Parathyroid adenoma (tissue), 2 donors: Measurements from ENCODE around the gene ZER1.
"Not testable (repeated sequence)": the region's sequence is repeated elsewhere in the genome, so short reads cannot be mapped to it uniquely, and the experiment has no call there.

Source experiments
- H2AFZ ChIP-seq: fragments of 300-600 bp; sonication (generic); one replicate; pipeline ENCODE4 v1.7.0; 2017; ENCODE audit warnings: antibody characterized with exemption, mild to moderate bottlenecking
- H3K27ac ChIP-seq: fragments of 300-600 bp; sonication (generic); one replicate; pipeline ENCODE4 v1.7.0; 2017
- H3K27me3 ChIP-seq: fragments of 300-600 bp; sonication (generic); one replicate; pipeline ENCODE4 v1.7.0; 2017; ENCODE audit warnings: low read length; ENCODE audit not compliant: control insufficient read depth, insufficient read depth
- H3K36me3 ChIP-seq: fragments of 300-600 bp; sonication (generic); one replicate; pipeline ENCODE4 v1.7.0; 2017; ENCODE audit warnings: low read length; ENCODE audit not compliant: control insufficient read depth, insufficient read depth
- H3K4me1 ChIP-seq: fragments of 300-600 bp; sonication (generic); one replicate; pipeline ENCODE4 v1.7.0; 2017; ENCODE audit warnings: control low read depth
- H3K4me2 ChIP-seq: fragments of 300-600 bp; sonication (generic); one replicate; pipeline ENCODE4 v1.7.0; 2017; ENCODE audit warnings: low read length
- H3K4me3 ChIP-seq: fragments of 300-600 bp; sonication (generic); one replicate; pipeline ENCODE4 v1.7.0; 2017; ENCODE audit warnings: low read depth, low read length
- H3K79me2 ChIP-seq: fragments of 300-600 bp; sonication (generic); one replicate; pipeline ENCODE4 v1.7.0; 2017; ENCODE audit warnings: control low read depth
- H3K9ac ChIP-seq: fragments of 300-600 bp; sonication (generic); one replicate; pipeline ENCODE4 v1.7.0; 2017; ENCODE audit warnings: mild to moderate bottlenecking
- H3K9me3 ChIP-seq: fragments of 300-600 bp; sonication (generic); one replicate; pipeline ENCODE4 v1.7.0; 2017; ENCODE audit warnings: low read length; ENCODE audit not compliant: control insufficient read depth
- TF ChIP-seq, protein P1 (sequence below): fragments of 300-600 bp; sonication (generic); IDR thresholded peaks from one replicate; pipeline ENCODE4 v1.7.0; 2017; ENCODE audit warnings: antibody characterized with exemption, mild to moderate bottlenecking
- donor health status: primary hyperparathyroidism.

ZER1 gene

GRCh38 chr9:128702949-128703615 lies 68.6 kb downstream of the ZER1 start:
- Histone ChIP-seq H3K4me3 (peak overlapping the region; percentile 68), H2AFZ (peak overlapping the region; percentile 89), H3K4me2 (peak overlapping the region; percentile 91), H3K27ac (peak overlapping the region; percentile 57), H3K9me3 (no peaks in the 10 kb centered on the region), H3K9ac (no peak overlapping the region), H3K4me1 (no peaks in the 10 kb centered on the region), H3K27me3 (no peaks in the 10 kb centered on the region), H3K79me2 (no peaks in the 10 kb centered on the region), H3K36me3 (no peaks in the 10 kb centered on the region)
- TF ChIP-seq, protein P1, sequence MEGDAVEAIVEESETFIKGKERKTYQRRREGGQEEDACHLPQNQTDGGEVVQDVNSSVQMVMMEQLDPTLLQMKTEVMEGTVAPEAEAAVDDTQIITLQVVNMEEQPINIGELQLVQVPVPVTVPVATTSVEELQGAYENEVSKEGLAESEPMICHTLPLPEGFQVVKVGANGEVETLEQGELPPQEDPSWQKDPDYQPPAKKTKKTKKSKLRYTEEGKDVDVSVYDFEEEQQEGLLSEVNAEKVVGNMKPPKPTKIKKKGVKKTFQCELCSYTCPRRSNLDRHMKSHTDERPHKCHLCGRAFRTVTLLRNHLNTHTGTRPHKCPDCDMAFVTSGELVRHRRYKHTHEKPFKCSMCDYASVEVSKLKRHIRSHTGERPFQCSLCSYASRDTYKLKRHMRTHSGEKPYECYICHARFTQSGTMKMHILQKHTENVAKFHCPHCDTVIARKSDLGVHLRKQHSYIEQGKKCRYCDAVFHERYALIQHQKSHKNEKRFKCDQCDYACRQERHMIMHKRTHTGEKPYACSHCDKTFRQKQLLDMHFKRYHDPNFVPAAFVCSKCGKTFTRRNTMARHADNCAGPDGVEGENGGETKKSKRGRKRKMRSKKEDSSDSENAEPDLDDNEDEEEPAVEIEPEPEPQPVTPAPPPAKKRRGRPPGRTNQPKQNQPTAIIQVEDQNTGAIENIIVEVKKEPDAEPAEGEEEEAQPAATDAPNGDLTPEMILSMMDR = no peak

DNA sequence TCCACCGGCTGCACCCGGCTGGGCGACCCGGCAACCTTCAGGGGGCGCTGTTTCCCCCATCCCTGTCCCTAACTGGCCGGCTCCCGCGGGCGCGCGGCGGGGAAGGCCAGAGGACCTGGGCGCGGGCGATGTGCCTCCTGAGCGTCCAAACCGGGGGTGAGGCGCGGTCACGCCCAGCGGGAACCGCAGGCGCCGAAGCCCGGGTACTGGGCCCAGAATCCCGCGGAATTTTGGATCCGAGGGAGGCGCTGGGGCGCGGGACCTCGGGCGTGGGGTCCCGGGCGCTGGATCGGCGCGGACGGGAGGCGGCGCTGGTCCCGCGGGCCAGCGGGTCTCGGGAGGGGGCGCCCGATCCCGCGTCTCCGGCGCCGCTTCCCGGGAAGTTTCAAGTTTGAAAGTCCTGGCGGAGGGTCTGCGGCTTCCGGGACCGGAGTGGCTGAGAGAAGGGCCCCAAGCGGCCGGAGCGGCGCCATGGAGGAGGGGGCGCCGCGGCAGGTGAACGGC lies 69.2 kb downstream of the ZER1 start, which contains the start of gene PKN3:
PKN3 (plus strand) TSS at position 59 of the 504 bp plus-strand sequence; CDS start at position 472, 413 bp downstream.
- Histone ChIP-seq H3K27me3 (no peaks in the 10 kb centered on the region), H3K9me3 (no peaks in the 10 kb centered on the region), H3K79me2 (no peaks in the 10 kb centered on the region), H3K36me3 (no peaks in the 10 kb centered on the region), H3K4me1 (no peaks in the 10 kb centered on the region), H3K27ac (peak within 1 kb of the TSS; percentile 57), H3K9ac (no peak within 1 kb of the TSS), H3K4me3 (peak within 1 kb of the TSS; percentile 68), H3K4me2 (peak within 1 kb of the TSS; percentile 91), H2AFZ (peak within 1 kb of the TSS; percentile 89)
- TF ChIP-seq, protein P1 = peak; percentile 69

DNA sequence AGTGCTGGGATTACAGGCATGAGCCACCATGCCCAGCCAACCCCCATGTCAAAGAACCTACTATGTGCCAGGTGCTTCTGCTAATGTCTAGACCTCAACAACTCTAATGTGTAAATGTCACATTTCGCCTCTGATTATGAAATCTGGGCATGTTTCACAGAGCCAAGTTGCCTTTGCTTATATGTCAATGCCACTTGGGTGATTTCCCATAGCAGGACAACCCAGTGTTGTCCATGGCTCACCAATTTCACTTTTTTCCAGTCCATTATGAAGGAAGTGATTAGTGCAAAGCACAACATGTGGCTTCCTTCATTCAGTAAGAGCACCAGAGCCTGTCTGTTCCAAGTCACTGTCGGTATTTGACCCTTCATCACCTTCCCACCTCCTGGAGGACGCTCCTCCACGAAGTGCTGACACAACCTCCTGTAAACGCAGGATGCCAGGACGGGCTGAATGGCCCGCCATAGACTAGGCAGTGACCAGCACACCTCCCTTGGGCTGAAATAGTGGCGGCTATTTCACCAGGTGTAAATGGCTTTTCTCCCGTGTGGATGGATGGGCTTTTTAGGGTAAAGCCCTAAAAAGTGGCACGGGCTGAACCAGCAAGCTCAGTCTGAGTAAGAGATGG lies 70.4 kb downstream of the ZER1 start:
- no peak overlapping the region for H2AFZ ChIP-seq
- TF ChIP-seq, protein P1 = no peak
- H3K36me3 ChIP-seq = no peaks in the 10 kb centered on the region
- H3K4me1 ChIP-seq = no peaks in the 10 kb centered on the region
- H3K4me2 ChIP-seq = no peak overlapping the region
- H3K27me3 ChIP-seq = no peaks in the 10 kb centered on the region
- no peak overlapping the region for H3K9ac ChIP-seq
- H3K27ac ChIP-seq = no peak overlapping the region
- H3K79me2 ChIP-seq = no peaks in the 10 kb centered on the region
- no peak overlapping the region for H3K4me3 ChIP-seq
- H3K9me3 ChIP-seq = no peaks in the 10 kb centered on the region

DNA sequence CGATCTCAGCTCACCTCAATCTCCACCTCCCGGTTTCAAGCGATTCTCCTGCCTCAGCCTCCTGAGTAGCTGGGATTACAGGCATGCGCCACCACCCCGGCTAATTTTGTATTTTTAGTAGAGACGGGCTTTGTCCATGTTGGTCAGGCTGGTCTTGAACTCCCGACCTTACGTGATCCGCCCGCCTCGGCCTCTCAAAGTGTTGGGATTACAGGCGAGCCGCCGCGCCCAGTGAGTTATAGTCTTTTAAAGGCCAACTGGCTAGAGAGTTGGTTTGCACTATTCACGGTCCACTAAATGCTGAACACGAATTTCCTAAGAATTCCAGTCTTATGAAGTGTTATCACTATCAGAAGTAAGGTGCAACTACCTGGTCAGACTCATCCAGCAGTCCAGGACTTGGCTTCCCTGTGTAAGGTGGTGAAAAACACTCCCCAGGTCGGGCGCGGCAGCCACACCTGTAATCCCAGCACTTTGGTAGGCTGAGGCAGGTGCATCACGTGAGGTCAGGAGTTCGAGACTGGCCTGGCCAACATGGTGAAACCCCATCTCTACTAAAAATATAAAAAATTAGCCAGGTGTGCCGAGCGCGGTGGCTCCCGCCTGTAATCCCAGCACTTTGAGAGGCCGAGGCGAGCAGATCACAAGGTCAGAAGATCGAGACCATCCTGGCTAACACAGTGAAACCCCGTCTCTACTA lies 72.5 kb downstream of the ZER1 start:
- H3K9me3 ChIP-seq, H2AFZ ChIP-seq, H3K4me3 ChIP-seq, H3K79me2 ChIP-seq, H3K4me2 ChIP-seq, H3K9ac ChIP-seq, H3K4me1 ChIP-seq, H3K27ac ChIP-seq, H3K27me3 ChIP-seq, H3K36me3 ChIP-seq: not testable (repeated sequence)
